SU-DHL-6 (cell line): Measurements from ENCODE around the gene NSMF.

Source experiments
- H2AFZ ChIP-seq: fragments of 200-600 bp; sonication (generic); 2 replicates; pipeline ENCODE4 v1.6.1; 2014; ENCODE audit warnings: low read depth, mild to moderate bottlenecking, moderate library complexity, mixed read lengths, antibody characterized with exemption, low read length; ENCODE audit not compliant: severe bottlenecking
- H3F3A ChIP-seq: fragments of 200-600 bp; shearing (Covaris generic); 2 replicates; pipeline ENCODE4 v1.6.0; 2016; ENCODE audit warnings: antibody characterized with exemption, mild to moderate bottlenecking; ENCODE audit not compliant: insufficient read depth
- H3K27ac ChIP-seq: fragments of 200-600 bp; sonication (generic); 2 replicates; pipeline ENCODE4 v1.5.1; 2016; ENCODE audit warnings: low read depth, mild to moderate bottlenecking, low read length, moderate library complexity, mixed read lengths
- H3K27me3 ChIP-seq: fragments of 200-600 bp; sonication (generic), shearing (Covaris generic); 2 replicates; pipeline ENCODE4 v1.6.0; 2014; ENCODE audit warnings: mild to moderate bottlenecking, low read length
- H3K36me3 ChIP-seq: fragments of 200-600 bp; sonication (generic); 2 replicates; pipeline ENCODE4 v1.6.1; 2014; ENCODE audit warnings: mild to moderate bottlenecking, low read length, mixed read lengths
- H3K4me2 ChIP-seq: fragments of 300-600, 200-600 bp; shearing (Covaris generic), sonication (generic); 2 replicates; pipeline ENCODE4 v1.6.0; 2014; ENCODE audit warnings: low read length, low read depth, mild to moderate bottlenecking; ENCODE audit not compliant: poor library complexity, severe bottlenecking
- H3K4me3 ChIP-seq: fragments of 200-600 bp; sonication (generic); 2 replicates; pipeline ENCODE4 v1.5.1; 2014; ENCODE audit warnings: antibody characterized with exemption, low read length, mild to moderate bottlenecking, mixed read lengths; ENCODE audit not compliant: insufficient read depth, poor library complexity, severe bottlenecking
- H3K79me2 ChIP-seq: fragments of 200-600 bp; sonication (generic); 2 replicates; pipeline ENCODE4 v1.6.1; 2014; ENCODE audit warnings: mild to moderate bottlenecking, low read length, moderate library complexity; ENCODE audit not compliant: insufficient read depth
- H3K9ac ChIP-seq: fragments of 200-600 bp; sonication (generic); 2 replicates; pipeline ENCODE4 v1.7.0; 2014; ENCODE audit warnings: mild to moderate bottlenecking, low read length
- H3K9me2 ChIP-seq: fragments of 200-600 bp; sonication (generic); replicated peaks from 2 replicates; pipeline ENCODE4 v1.6.1; 2014; ENCODE audit warnings: low read length; ENCODE audit not compliant: insufficient read depth
- H3K9me3 ChIP-seq: fragments of 200-600 bp; sonication (generic); 2 replicates; pipeline ENCODE4 v1.6.1; 2014; ENCODE audit warnings: low read length, mixed read lengths; ENCODE audit not compliant: insufficient read depth
- H4K20me1 ChIP-seq: fragments of 200-600 bp; sonication (generic); 2 replicates; pipeline ENCODE4 v1.6.1; 2014; ENCODE audit warnings: low read depth, mild to moderate bottlenecking, antibody characterized with exemption, low read length, moderate library complexity, mixed read lengths
- CTCF ChIP-seq: fragments of 200-600 bp; sonication (generic); IDR thresholded peaks from one replicate; pipeline ENCODE4 v1.5.1; 2017; ENCODE audit warnings: antibody characterized with exemption, mild to moderate bottlenecking, low read length, moderate library complexity; ENCODE audit not compliant: insufficient read depth, poor library complexity, severe bottlenecking
- EZH2phosphoT487 ChIP-seq: fragments of 200-600 bp; sonication (generic), shearing (Covaris generic); conservative IDR thresholded peaks from 2 replicates; pipeline ENCODE4 v1.6.1; 2018; ENCODE audit warnings: mild to moderate bottlenecking, antibody characterized with exemption, low read length, moderate library complexity, mixed read lengths

Gene NSMF

GRCh38 chr9:137499416-137499815, 40.3 kb upstream of the NSMF start:
- no peaks in the 10 kb centered on the region for H4K20me1 ChIP-seq
- no peaks in the 10 kb centered on the region for H3K79me2 ChIP-seq
- no peak overlapping the region for H3K27ac ChIP-seq
- no peak overlapping the region for H3K9ac ChIP-seq
- H2AFZ ChIP-seq = no peak overlapping the region
- H3K27me3 ChIP-seq = no peaks in the 10 kb centered on the region
- no peaks in the 10 kb centered on the region for H3K9me2 ChIP-seq
- TF ChIP-seq EZH2phosphoT487 (no peak), CTCF (no peak)
- no peaks in the 10 kb centered on the region for H3F3A ChIP-seq
- no peaks in the 10 kb centered on the region for H3K36me3 ChIP-seq
- no peak overlapping the region for H3K4me2 ChIP-seq
- H3K4me3 ChIP-seq = no peak overlapping the region
- no peaks in the 10 kb centered on the region for H3K9me3 ChIP-seq

- H3K36me3 ChIP-seq = no peaks in the 10 kb centered on the region
- no peak overlapping the region for H2AFZ ChIP-seq
- TF ChIP-seq EZH2phosphoT487 = no peak
- no peak for TF ChIP-seq CTCF
- H3K79me2 ChIP-seq = no peaks in the 10 kb centered on the region
- no peaks in the 10 kb centered on the region for H3K27me3 ChIP-seq
- no peaks in the 10 kb centered on the region for H3F3A ChIP-seq
- H3K9ac ChIP-seq = no peak overlapping the region
- H3K4me2 ChIP-seq = no peak overlapping the region
- no peak overlapping the region for H3K4me3 ChIP-seq
- no peak overlapping the region for H3K27ac ChIP-seq
- no peaks in the 10 kb centered on the region for H3K9me3 ChIP-seq
- no peaks in the 10 kb centered on the region for H4K20me1 ChIP-seq
- H3K9me2 ChIP-seq = no peaks in the 10 kb centered on the region
Measured at GRCh38 chr9:137498720-137499150, 39.6 kb upstream of the NSMF start.

- no peaks in the 10 kb centered on the region for H3F3A ChIP-seq
- H3K9ac ChIP-seq = no peak overlapping the region
- no peaks in the 10 kb centered on the region for H3K9me2 ChIP-seq
- no peak overlapping the region for H3K4me3 ChIP-seq
- no peak overlapping the region for H2AFZ ChIP-seq
- H3K4me2 ChIP-seq = no peak overlapping the region
- H3K9me3 ChIP-seq = no peaks in the 10 kb centered on the region
- H3K27ac ChIP-seq = no peak overlapping the region
- H4K20me1 ChIP-seq = no peaks in the 10 kb centered on the region
- TF ChIP-seq CTCF = no peak
- TF ChIP-seq EZH2phosphoT487 = no peak
- H3K27me3 ChIP-seq = no peaks in the 10 kb centered on the region
- no peaks in the 10 kb centered on the region for H3K79me2 ChIP-seq
- no peaks in the 10 kb centered on the region for H3K36me3 ChIP-seq
Measured at GRCh38 chr9:137497921-137498719, 39.0 kb upstream of the NSMF start.
